Fibroblast of lung (primary cell): ENCODE results near the gene RPAP3. TPM values are rescaled to one million over a fixed set of nuclear protein-coding genes. Genes with fewer than 3 reads are reported as not detected.

Experiments used
- DNase-seq, 2 donors: peaks; one replicate each; pipeline versions ENCODE4 v3.0.0 to v3.0.0-alpha.2; 2010; ENCODE audit warnings: low read depth in 2 of 2
- H2AFZ ChIP-seq: 2 replicates; pipeline ENCODE4 v1.5.1; 2012; ENCODE audit warnings: low read length, control low read depth, inconsistent platforms
- H3K27ac ChIP-seq: 2 replicates; pipeline ENCODE4 v1.5.1; 2011; ENCODE audit warnings: low read length, control low read depth; ENCODE audit not compliant: insufficient read depth
- H3K27me3 ChIP-seq: 2 replicates; pipeline ENCODE4 v1.5.1; 2011; ENCODE audit warnings: mild to moderate bottlenecking, low read length; ENCODE audit not compliant: control insufficient read depth, insufficient read depth
- H3K36me3 ChIP-seq: 2 replicates; pipeline ENCODE4 v1.5.1; 2011; ENCODE audit warnings: low read length; ENCODE audit not compliant: control insufficient read depth, insufficient read depth
- H3K4me1 ChIP-seq: 2 replicates; pipeline ENCODE4 v1.5.1; 2011; ENCODE audit warnings: low read length; ENCODE audit not compliant: control insufficient read depth, insufficient read depth; ENCODE audit errors: extremely low read depth
- H3K4me2 ChIP-seq: 2 replicates; pipeline ENCODE4 v1.5.1; 2011; ENCODE audit warnings: low read length, control low read depth; ENCODE audit not compliant: insufficient read depth; ENCODE audit errors: extremely low read depth
- H3K4me3 ChIP-seq, 4 experiments: fragments of 200-600 bp in 1 of 4; sonication (generic) in 1 of 4; replicated peaks in 1 of 4; 2 replicates each; pipeline ENCODE4 v1.5.1; 2011 to 2016; ENCODE audit warnings: low read length in 4 of 4, low read depth in 3 of 4, mild to moderate bottlenecking in 3 of 4, control low read depth in 2 of 4, inconsistent platforms in 1 of 4, mixed read lengths in 1 of 4; ENCODE audit not compliant: insufficient read depth in 1 of 4; ENCODE audit errors: control extremely low read depth in 1 of 4
- H3K79me2 ChIP-seq: 2 replicates; pipeline ENCODE4 v1.5.1; 2012; ENCODE audit warnings: mild to moderate bottlenecking, low read length, inconsistent platforms; ENCODE audit not compliant: control insufficient read depth, insufficient read depth
- H3K9ac ChIP-seq: 2 replicates; pipeline ENCODE4 v1.5.1; 2011; ENCODE audit warnings: mild to moderate bottlenecking, low read length, control low read depth; ENCODE audit not compliant: insufficient read depth
- H3K9me3 ChIP-seq: 2 replicates; pipeline ENCODE4 v1.5.1; 2012; ENCODE audit warnings: low read depth, low read length; ENCODE audit not compliant: control insufficient read depth, insufficient read depth
- H4K20me1 ChIP-seq: 2 replicates; pipeline ENCODE4 v1.5.1; 2011; ENCODE audit warnings: low read length; ENCODE audit not compliant: control insufficient read depth, insufficient read depth; ENCODE audit errors: extremely low read depth
- CTCF ChIP-seq, 2 donors: IDR thresholded peaks in 1 of 2; conservative IDR thresholded peaks in 1 of 2; 1 replicate in 1 of 2; 2 replicates in 1 of 2; pipeline ENCODE4 v1.5.1; 2011 to 2012; ENCODE audit warnings: low read length in 2 of 2, control low read depth in 1 of 2, inconsistent platforms in 1 of 2, low read depth in 1 of 2, mild to moderate bottlenecking in 1 of 2
- EZH2 ChIP-seq: IDR thresholded peaks from 2 replicates; pipeline ENCODE4 v1.5.1; 2012; ENCODE audit warnings: low read length, control low read depth, mild to moderate bottlenecking; ENCODE audit errors: missing control alignments
- polyA plus RNA-seq, 2 donors: library from polyadenylated mRNA; depleted of rRNA in 1 of 2; stranded (reverse) in 1 of 2; unstranded in 1 of 2; fragments of >200 nt; gene quantifications; 2 replicates each; pipeline ENCODE4 v1.2.1, GENCODE V29; 2011 to 2012; ENCODE audit warnings: missing spikeins in 1 of 2
- total RNA-seq: library from RNA; depleted of rRNA; stranded (reverse); fragments of >200 nt; gene quantifications from 2 replicates; pipeline ENCODE4 v1.2.1, GENCODE V29; 2014

The RPAP3 gene
- total and polyA plus RNA-seq, 2 donors (not counting 1 experiment from before 2014, with no cell fraction given): 12.1 to 23.8 TPM

- TF ChIP-seq EZH2 (no peak), CTCF (conservative IDR thresholded peaks at IDR 0.05 in 1 of 2, IDR thresholded peaks at IDR 0.05 in 1 of 2; ENCODE audit: low read depth in 1 of 2, low read length in 2 of 2) (no peak)
- DNase-seq: no peak
- H4K20me1 ChIP-seq: no peaks in the 10 kb centered on the region
- H3K4me3 ChIP-seq: no peak overlapping the region
- no peaks in the 10 kb centered on the region for H3K27me3 ChIP-seq
- H3K9me3 ChIP-seq: no peaks in the 10 kb centered on the region
- H3K4me2 ChIP-seq: no peak overlapping the region
- no peaks in the 10 kb centered on the region for H3K79me2 ChIP-seq
- no peak overlapping the region for H2AFZ ChIP-seq
- no peaks in the 10 kb centered on the region for H3K36me3 ChIP-seq
- H3K9ac ChIP-seq: no peak overlapping the region
- H3K27ac ChIP-seq: no peak overlapping the region
- H3K4me1 ChIP-seq: peaks cover 12% of the 10 kb centered on the region
Observed at GRCh38 chr12:47753021-47754001, 47.5 kb upstream of the RPAP3 start.

GRCh38 chr12:47752552-47752951 is 46.7 kb upstream of the RPAP3 start:
- no peaks in the 10 kb centered on the region for H3K36me3 ChIP-seq
- no peaks in the 10 kb centered on the region for H3K9me3 ChIP-seq
- H3K4me1 ChIP-seq: peaks cover 12% of the 10 kb centered on the region
- no peaks in the 10 kb centered on the region for H3K27me3 ChIP-seq
- H3K4me3 ChIP-seq: no peak overlapping the region
- H3K4me2 ChIP-seq: no peak overlapping the region
- TF ChIP-seq CTCF (conservative IDR thresholded peaks at IDR 0.05 in 1 of 2, IDR thresholded peaks at IDR 0.05 in 1 of 2; ENCODE audit: low read depth in 1 of 2, low read length in 2 of 2) (no peak), EZH2 (no peak)
- no peaks in the 10 kb centered on the region for H3K79me2 ChIP-seq
- H3K9ac ChIP-seq: no peak overlapping the region
- H3K27ac ChIP-seq: no peak overlapping the region
- H2AFZ ChIP-seq: no peak overlapping the region
- DNase-seq: peak; percentile 30 to 60
- H4K20me1 ChIP-seq: no peaks in the 10 kb centered on the region

- Histone ChIP-seq H3K27me3 (no peaks in the 10 kb centered on the region), H3K9ac (no peak overlapping the region), H3K4me2 (no peak overlapping the region), H3K79me2 (no peaks in the 10 kb centered on the region), H3K4me1 (peaks cover 12% of the 10 kb centered on the region), H3K27ac (peak overlapping the region; percentile 23), H3K9me3 (no peaks in the 10 kb centered on the region), H3K4me3 (no peak overlapping the region), H3K36me3 (no peaks in the 10 kb centered on the region), H2AFZ (no peak overlapping the region), H4K20me1 (no peaks in the 10 kb centered on the region)
- DNase-seq: no peak
- TF ChIP-seq EZH2 (no peak), CTCF (conservative IDR thresholded peaks at IDR 0.05 in 1 of 2, IDR thresholded peaks at IDR 0.05 in 1 of 2; ENCODE audit: low read depth in 1 of 2, low read length in 2 of 2) (no peak)
Observed at GRCh38 chr12:47752121-47752520, 46.3 kb upstream of the RPAP3 start.
